Activated naive CD8-positive, alpha-beta T cell treated with anti-CD3 and anti-CD28 coated beads for 36 hours (primary cell): ENCODE measurements around the gene CKMT2. TPM values are rescaled to one million over a fixed set of nuclear protein-coding genes. Genes with fewer than 3 reads are reported as not detected.
"Not testable (repeated sequence)": the region's sequence is repeated elsewhere in the genome, so short reads cannot be mapped to it uniquely, and the experiment has no call there.

Experiments
- DNase-seq: peaks from one replicate; pipeline ENCODE4 v3.0.0; 2021
- H3K27ac Mint-ChIP-seq: one replicate; pipeline ENCODE4 v1.8.0; 2022; ENCODE audit warnings: mild to moderate bottlenecking, moderate library complexity, mixed read lengths
- H3K27me3 Mint-ChIP-seq: one replicate; pipeline ENCODE4 v1.8.0; 2022; ENCODE audit warnings: mild to moderate bottlenecking, mixed read lengths
- H3K36me3 Mint-ChIP-seq: one replicate; pipeline ENCODE4 v1.8.0; 2021; ENCODE audit warnings: mild to moderate bottlenecking, mixed read lengths
- H3K4me1 Mint-ChIP-seq: one replicate; pipeline ENCODE4 v1.8.0; 2021; ENCODE audit warnings: mixed read lengths
- H3K4me3 Mint-ChIP-seq: one replicate; pipeline ENCODE4 v1.8.0; 2022; ENCODE audit warnings: mild to moderate bottlenecking, moderate library complexity, mixed read lengths
- H3K9me3 Mint-ChIP-seq: one replicate; pipeline ENCODE4 v1.8.0; 2022; ENCODE audit warnings: mixed read lengths
- total RNA-seq, 2 experiments: library from RNA; stranded (reverse); gene quantifications; one replicate each; pipeline ENCODE4 v1.2.3, GENCODE V29; 2021

CKMT2 gene
- total RNA-seq, 2 experiments from 2014 or later = not detected

DNA sequence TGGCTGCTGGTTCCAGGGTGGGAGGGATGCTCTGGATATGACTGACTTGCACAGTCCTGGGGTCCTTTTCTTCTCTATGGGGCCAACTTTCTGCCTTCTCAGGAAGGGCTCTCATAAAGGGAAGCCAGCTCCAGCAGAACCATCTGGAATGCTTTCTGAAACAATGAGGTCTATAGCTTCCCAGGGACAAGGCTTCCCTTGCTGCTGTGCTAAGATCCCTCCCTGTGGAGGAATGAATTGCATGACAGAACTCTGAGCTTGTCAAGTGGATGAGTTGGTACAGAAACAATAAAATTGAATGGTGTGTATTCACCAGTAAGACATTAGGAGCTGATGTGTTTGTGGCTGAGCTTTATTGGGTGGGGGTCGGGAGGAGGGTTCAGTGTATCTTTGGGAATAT is 19.8 kb downstream of the CKMT2 start:
- H3K4me3 Mint-ChIP-seq = no peak overlapping the region
- no peak overlapping the region for H3K27ac Mint-ChIP-seq
- no peaks in the 10 kb centered on the region for H3K9me3 Mint-ChIP-seq
- no peaks in the 10 kb centered on the region for H3K27me3 Mint-ChIP-seq
- no peaks in the 10 kb centered on the region for H3K4me1 Mint-ChIP-seq
- H3K36me3 Mint-ChIP-seq = peaks cover 18% of the 10 kb centered on the region
- no peak for DNase-seq

DNA sequence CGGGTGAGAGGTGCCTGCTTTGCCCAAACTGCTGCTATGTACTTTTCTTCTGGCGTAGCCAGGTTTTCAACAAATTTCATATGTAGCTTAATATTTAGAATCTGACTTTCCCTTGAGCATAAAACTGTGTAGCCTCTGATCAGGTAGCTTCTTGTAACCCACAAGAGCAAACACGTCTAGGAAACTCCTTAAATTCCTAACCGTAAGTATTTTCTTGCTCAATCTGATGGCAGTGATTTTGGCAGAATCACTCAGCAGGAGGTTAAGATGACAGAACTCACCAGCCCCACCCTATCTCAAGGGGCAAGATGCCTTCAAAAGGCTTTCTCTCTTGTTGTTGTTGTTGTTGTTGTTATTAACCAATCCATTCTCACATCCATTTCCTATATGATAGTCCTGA is 20.8 kb downstream of the CKMT2 start:
- Mint-ChIP-seq H3K4me1 (no peaks in the 10 kb centered on the region), H3K9me3 (no peaks in the 10 kb centered on the region), H3K4me3 (no peak overlapping the region), H3K27me3 (no peaks in the 10 kb centered on the region), H3K27ac (no peak overlapping the region), H3K36me3 (peaks cover 18% of the 10 kb centered on the region)
- DNase-seq = no peak

DNA sequence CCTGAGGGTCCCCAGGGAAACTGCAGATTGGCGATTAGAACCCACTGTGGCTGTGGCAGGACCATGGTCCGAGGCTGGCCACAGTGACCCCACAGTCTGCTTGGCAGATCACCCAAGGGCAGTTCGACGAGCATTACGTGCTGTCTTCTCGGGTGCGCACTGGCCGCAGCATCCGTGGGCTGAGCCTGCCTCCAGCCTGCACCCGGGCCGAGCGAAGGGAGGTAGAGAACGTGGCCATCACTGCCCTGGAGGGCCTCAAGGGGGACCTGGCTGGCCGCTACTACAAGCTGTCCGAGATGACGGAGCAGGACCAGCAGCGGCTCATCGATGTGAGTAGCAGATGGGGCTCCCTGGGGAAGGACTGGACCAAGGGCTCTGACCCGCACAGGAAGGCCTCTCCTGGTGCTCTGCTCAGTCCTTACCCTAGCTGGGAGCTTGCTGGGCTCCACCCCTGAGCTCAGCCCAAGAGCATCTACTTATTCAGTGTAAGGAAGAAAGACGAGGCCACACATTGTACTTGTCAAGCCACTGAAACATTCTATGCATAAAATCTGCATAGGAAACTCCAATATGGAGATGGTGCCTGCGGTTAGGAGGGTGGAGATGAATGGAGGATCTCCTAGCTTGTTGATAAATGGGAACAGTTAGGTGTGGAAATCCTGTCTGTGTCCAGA is 21.9 kb downstream of the CKMT2 start:
- no peak for DNase-seq
- Mint-ChIP-seq H3K4me3 (no peak overlapping the region), H3K36me3 (peaks cover 23% of the 10 kb centered on the region), H3K4me1 (no peaks in the 10 kb centered on the region), H3K27me3 (no peaks in the 10 kb centered on the region), H3K9me3 (peaks cover 5% of the 10 kb centered on the region), H3K27ac (no peak overlapping the region)

DNA sequence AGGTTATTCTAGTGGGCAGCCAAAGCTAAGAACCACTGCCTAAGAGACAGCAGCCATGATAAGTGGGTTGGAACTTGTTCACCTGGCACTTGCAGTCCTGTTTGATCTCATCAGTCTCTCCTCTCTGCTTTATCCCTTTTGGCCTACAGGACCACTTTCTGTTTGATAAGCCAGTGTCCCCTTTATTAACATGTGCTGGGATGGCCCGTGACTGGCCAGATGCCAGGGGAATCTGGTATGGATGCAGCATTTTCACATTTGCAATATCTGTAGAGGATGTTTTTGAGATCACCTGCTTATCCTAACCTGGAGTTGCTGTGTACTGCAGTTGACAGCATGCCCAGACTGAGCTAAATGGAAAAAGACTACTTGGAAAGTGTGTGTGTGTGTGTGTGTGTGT is 23.6 kb downstream of the CKMT2 start:
- Mint-ChIP-seq H3K27ac (no peak overlapping the region), H3K4me1 (no peaks in the 10 kb centered on the region), H3K36me3 (peaks cover 24% of the 10 kb centered on the region), H3K9me3 (peaks cover 15% of the 10 kb centered on the region), H3K27me3 (no peaks in the 10 kb centered on the region), H3K4me3 (no peak overlapping the region)
- no peak for DNase-seq

DNA sequence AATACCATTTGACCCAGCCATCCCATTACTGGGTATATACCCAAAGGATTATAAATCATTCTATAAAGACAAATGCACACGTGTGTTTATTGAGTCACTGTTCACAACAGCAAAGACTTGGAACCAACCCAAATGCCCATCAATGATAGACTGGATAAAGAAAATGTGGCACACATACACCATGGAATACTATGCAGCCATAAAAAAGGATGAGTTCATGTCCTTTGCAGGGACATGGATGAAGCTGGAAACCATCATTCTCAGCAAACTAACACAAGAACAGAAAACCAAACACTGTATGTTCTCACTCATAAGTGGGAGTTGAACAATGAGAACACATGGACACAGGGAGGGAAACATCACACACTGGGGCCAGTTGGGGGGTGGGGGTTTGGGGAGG is 29.7 kb downstream of the CKMT2 start:
- H3K4me3 Mint-ChIP-seq, H3K4me1 Mint-ChIP-seq, H3K27me3 Mint-ChIP-seq, H3K27ac Mint-ChIP-seq, DNase-seq: not testable (repeated sequence)
- Mint-ChIP-seq H3K36me3 (peaks cover 38% of the 10 kb centered on the region), H3K9me3 (peaks cover 21% of the 10 kb centered on the region)

DNA sequence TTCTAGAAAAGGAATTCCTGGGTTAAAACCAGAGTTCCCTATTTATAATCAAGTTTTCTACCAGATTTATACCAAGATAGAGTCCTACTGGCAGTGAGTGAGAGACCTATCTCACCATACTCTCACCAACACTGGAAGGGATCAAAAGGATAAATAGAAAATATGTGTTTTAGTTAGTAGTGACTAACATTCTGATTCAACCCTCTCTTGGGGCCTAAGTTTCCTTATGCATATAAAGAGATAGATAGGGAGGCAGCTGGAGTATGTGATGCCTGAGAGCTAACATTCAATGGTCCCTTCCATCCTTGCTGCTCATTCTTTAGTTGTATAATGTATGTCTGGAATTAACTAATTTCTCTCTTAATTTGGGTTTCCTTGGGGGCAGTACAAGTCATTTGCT is 32.0 kb downstream of the CKMT2 start:
- Mint-ChIP-seq H3K4me1 (peaks cover 4% of the 10 kb centered on the region), H3K27ac (no peak overlapping the region), H3K27me3 (no peaks in the 10 kb centered on the region), H3K9me3 (peaks cover 16% of the 10 kb centered on the region), H3K36me3 (peaks cover 29% of the 10 kb centered on the region), H3K4me3 (no peak overlapping the region)
- no peak for DNase-seq

DNA sequence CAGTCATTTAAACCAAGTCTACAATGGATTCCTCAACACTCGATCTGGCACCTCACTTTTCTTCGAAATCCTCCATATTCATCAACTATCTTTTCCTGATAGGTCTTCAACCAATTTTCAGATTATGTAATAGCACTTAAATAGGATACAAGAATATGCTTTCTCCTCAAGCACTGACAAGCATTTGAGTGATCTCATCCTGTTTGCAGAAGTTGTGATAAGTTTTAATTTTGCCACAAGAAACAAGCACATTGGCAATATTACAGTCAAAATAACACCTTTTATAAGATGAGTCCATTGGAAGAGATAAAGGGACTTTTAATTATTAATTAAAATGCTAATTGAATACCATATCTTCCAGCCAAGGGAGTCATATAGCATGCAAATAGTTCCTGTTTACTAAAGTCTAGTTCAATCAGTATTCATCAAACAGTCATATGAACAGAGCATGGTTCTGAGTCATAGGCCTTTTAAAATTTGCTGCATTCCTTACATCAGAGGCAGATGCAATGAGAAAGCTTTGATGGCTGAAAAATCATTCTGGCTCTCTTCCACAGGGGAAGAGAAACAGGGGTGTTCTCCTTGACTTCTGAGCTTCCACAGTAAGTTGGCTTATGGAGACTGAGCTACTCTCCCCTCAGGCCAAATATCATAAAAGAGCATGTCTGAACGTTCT is 35.5 kb downstream of the CKMT2 start:
- H3K4me1 Mint-ChIP-seq = peaks cover 8% of the 10 kb centered on the region
- no peak overlapping the region for H3K4me3 Mint-ChIP-seq
- peaks cover 21% of the 10 kb centered on the region for H3K9me3 Mint-ChIP-seq
- no peak overlapping the region for H3K27ac Mint-ChIP-seq
- H3K36me3 Mint-ChIP-seq = peaks cover 36% of the 10 kb centered on the region
- DNase-seq = no peak
- no peaks in the 10 kb centered on the region for H3K27me3 Mint-ChIP-seq

DNA sequence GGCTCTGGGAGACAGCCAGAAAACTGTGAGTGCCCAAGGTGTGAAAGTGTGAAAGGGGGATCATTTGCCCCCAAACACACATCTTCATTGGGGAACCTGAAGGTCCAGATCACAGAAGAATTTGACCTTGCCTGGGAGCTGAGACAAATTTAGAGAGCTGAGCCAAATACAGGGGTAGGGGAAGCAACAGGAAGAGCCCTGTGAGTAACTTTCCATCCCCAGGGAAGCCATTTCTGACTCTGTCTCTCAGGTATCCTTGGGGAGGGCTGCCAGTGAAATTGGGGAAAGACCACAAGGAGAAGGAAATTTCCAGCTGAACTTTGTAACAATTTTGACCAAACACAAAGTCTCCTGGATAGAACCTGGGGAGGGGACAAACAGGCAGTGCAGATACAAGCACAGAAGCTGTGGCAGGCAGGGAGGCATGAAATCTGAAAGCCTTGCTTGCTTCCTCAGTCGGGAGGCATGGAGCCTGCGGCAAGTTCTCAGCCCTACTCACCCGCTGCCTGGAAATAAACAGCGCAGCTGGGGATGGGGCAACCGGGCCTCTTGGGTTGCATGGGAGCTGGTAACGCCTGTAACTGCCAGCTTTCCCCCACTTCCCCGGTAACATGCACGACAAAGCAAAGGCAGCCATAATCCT is 36.8 kb downstream of the CKMT2 start:
- H3K4me3 Mint-ChIP-seq = no peak overlapping the region
- H3K9me3 Mint-ChIP-seq = peaks cover 32% of the 10 kb centered on the region
- H3K4me1 Mint-ChIP-seq = peaks cover 13% of the 10 kb centered on the region
- no peak for DNase-seq
- no peak overlapping the region for H3K27ac Mint-ChIP-seq
- no peaks in the 10 kb centered on the region for H3K27me3 Mint-ChIP-seq
- peaks cover 45% of the 10 kb centered on the region for H3K36me3 Mint-ChIP-seq

DNA sequence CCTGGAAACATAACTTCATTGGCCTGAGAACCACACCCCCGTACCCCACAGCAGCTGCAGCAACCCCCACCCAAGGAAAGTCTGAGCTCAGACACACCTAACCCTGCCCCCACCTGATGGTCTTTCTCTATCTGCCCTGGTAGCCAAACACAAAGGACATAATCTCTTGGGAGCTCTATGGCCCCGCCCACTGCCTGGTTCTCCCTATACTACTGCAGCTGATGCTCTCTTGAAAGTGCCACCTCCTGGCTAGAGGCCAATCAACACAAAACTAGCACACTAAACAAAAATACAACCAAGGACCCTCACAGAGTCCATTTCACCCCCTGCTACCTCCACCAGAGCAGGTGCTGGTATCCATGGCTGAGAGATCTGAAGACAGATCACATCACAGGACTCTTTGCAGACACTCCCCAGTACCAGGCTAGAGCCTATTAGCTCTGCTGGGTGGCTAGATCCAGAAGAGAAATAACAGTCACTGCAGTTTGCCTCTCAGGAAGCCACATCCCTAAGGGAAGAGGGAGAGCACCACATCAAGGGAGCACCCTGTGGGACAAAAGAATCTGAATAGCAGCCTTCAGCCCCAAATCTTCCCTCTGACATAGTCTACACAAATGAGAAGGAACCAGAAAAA is 37.4 kb downstream of the CKMT2 start:
- H3K4me3 Mint-ChIP-seq, DNase-seq, H3K27ac Mint-ChIP-seq, H3K27me3 Mint-ChIP-seq: not testable (repeated sequence)
- peaks cover 51% of the 10 kb centered on the region for H3K36me3 Mint-ChIP-seq
- peaks cover 38% of the 10 kb centered on the region for H3K9me3 Mint-ChIP-seq
- peaks cover 14% of the 10 kb centered on the region for H3K4me1 Mint-ChIP-seq

DNA sequence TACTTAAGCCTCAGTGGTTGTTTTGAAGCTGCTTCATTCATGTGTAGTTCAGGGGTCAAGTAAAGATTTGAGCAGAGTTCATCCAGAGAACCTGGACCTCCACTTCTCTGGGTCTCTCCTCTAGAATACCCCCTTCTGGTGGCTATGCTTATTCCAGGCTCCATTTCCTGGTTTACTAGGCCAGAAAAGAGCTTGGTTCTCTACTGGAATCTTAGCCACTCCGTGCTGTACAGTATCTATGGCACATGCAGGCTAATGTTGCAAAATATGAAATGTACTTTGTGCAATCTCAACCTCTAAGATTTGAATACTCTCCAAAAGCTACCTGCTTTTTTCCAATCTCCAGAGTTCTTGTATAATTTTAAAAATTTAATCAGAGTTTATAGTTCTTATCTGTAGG is 50.9 kb downstream of the CKMT2 start:
- H3K27me3 Mint-ChIP-seq = no peaks in the 10 kb centered on the region
- H3K27ac Mint-ChIP-seq = no peak overlapping the region
- H3K9me3 Mint-ChIP-seq = peaks cover 7% of the 10 kb centered on the region
- peaks cover 9% of the 10 kb centered on the region for H3K4me1 Mint-ChIP-seq
- DNase-seq = no peak
- peaks cover 39% of the 10 kb centered on the region for H3K36me3 Mint-ChIP-seq
- no peak overlapping the region for H3K4me3 Mint-ChIP-seq

DNA sequence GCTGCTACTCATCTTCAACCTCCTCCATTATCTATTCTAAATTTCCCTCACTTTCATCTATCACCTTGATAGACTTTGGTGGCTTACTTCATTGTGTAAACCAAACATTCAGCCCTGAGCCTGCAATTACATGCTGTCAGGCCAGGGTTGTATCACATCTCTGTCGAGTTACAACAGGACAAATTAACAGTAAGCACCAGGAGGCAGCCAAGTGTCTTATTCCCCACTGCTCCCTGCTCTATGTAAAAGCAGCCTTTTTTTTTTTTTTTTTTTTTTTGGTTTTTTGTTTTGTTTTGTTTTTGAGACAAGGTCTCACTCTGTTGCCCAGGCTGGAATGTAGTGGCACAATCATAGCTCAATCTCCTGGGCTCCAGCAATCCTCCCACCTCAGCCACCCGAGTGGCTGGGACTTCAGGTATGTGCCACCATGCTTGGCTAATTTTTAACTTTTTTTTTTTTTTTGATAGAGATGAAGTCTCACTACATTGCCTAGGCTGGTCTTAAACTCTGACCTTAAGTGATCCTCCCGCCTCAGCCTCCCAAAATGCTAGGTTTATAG is 53.0 kb downstream of the CKMT2 start:
- Mint-ChIP-seq H3K4me1 (peaks cover 26% of the 10 kb centered on the region), H3K36me3 (peaks cover 37% of the 10 kb centered on the region), H3K27me3 (no peaks in the 10 kb centered on the region), H3K27ac (no peak overlapping the region), H3K9me3 (peaks cover 4% of the 10 kb centered on the region), H3K4me3 (no peak overlapping the region)
- no peak for DNase-seq

DNA sequence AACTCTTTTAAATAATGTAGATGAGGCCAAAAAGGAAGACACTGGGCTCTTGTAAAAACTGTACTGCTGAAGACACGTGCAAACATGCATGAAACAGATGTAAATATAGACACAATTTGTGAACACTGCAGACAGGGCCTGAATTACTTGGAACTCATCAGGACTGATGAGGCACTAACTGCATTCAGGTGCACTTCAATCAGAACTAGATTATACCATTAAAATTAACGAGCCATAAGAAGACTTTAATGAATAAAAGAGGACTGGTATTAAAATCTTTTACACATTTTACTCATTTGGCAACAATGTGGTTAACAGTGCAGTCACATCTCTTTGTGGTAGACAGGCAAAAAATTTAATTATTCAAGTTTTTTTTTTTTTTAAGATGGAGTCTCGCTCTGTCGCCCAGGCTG is 54.9 kb downstream of the CKMT2 start:
- DNase-seq = no peak
- peaks cover 32% of the 10 kb centered on the region for H3K4me1 Mint-ChIP-seq
- peaks cover 11% of the 10 kb centered on the region for H3K9me3 Mint-ChIP-seq
- H3K27me3 Mint-ChIP-seq = no peaks in the 10 kb centered on the region
- no peak overlapping the region for H3K27ac Mint-ChIP-seq
- no peak overlapping the region for H3K4me3 Mint-ChIP-seq
- peaks cover 40% of the 10 kb centered on the region for H3K36me3 Mint-ChIP-seq

DNA sequence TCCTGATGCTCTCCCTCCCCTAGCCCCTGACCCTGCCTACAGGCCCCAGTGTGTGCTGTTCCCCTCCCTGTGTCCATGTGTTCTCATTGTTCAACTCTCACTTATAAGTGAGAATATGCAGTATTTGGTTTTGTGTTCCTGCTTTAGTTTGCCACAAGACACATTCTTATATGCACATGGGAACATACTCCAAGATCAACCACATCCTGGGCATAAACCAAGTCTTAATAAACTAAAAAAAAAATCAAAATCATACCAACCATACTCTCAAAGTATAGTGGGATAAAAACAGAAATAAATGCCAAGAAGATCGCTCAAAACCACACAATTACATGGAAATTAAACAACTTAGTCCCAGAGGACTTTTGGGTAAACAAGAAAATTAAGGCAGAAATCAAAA is 57.0 kb downstream of the CKMT2 start:
- DNase-seq = no peak
- H3K4me3 Mint-ChIP-seq = no peak overlapping the region
- H3K36me3 Mint-ChIP-seq = peaks cover 44% of the 10 kb centered on the region
- H3K27me3 Mint-ChIP-seq = no peaks in the 10 kb centered on the region
- H3K27ac Mint-ChIP-seq = no peak overlapping the region
- peaks cover 17% of the 10 kb centered on the region for H3K9me3 Mint-ChIP-seq
- peaks cover 35% of the 10 kb centered on the region for H3K4me1 Mint-ChIP-seq

DNA sequence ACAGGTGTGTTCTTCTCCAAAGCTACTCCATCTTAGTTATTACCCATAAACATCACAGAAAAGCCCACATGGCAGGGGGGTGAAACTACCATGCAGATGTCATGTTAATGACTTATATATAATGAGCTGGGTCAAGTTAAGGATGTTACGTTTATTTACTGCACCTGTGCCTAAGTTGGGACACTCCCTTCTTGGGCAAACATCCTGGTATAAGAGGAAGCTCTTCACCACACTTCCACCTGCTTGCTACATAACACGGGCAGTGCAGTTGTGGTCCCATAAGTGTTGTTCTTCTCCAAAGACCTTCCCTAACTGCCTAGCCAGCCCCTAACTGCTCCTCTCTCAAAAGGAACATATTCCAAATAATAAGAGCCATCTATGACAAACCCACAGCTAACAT is 59.0 kb downstream of the CKMT2 start:
- Mint-ChIP-seq H3K9me3 (peaks cover 17% of the 10 kb centered on the region), H3K4me3 (no peak overlapping the region), H3K27ac (no peak overlapping the region), H3K36me3 (peaks cover 37% of the 10 kb centered on the region), H3K4me1 (peaks cover 32% of the 10 kb centered on the region), H3K27me3 (no peaks in the 10 kb centered on the region)
- no peak for DNase-seq

DNA sequence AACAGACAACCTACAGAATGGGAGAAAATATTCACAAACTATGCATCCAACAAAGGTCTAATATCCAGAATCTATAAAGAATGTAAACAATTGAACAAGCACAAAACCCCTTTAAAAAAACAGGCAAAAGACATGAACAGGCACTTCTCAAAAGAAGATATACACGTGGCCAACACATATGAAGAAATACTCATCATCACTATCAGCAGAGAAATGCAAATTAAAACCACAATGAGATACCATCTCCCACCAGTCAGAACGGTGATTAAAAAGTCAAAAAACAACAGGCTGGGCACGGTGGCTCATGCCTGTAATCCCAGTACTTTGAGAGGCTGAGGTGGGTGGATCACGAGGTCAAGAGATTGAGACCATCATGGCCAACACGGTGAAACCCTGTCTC is 60.9 kb downstream of the CKMT2 start:
- H3K4me3 Mint-ChIP-seq, H3K27me3 Mint-ChIP-seq, H3K27ac Mint-ChIP-seq, DNase-seq: not testable (repeated sequence)
- H3K4me1 Mint-ChIP-seq = peaks cover 41% of the 10 kb centered on the region
- H3K36me3 Mint-ChIP-seq = peaks cover 36% of the 10 kb centered on the region
- peaks cover 17% of the 10 kb centered on the region for H3K9me3 Mint-ChIP-seq
